GM12873 (cell line): ENCODE data around the gene TMPRSS6.

ENCODE experiments used
- CTCF ChIP-seq: IDR thresholded peaks from 2 replicates; pipeline ENCODE4 v1.5.1; 2012; ENCODE audit warnings: low read depth, mild to moderate bottlenecking, moderate library complexity, low read length, control low read depth; ENCODE audit not compliant: insufficient read depth; ENCODE audit errors: missing control alignments

The TMPRSS6 gene

GRCh38 chr22:37109242-37109917, at the start of gene TMPRSS6:
Gene TMPRSS6, minus strand, starts transcription at chr22:37109713. Its CDS starts 6,296 bp downstream, at chr22:37103417.
- no peak for TF ChIP-seq CTCF

GRCh38 chr22:37158963-37159290, 49.4 kb upstream of the TMPRSS6 start:
- TF ChIP-seq CTCF: no peak

GRCh38 chr22:37157516-37158285, 48.2 kb upstream of the TMPRSS6 start:
- no peak for TF ChIP-seq CTCF

- no peak for TF ChIP-seq CTCF
Observed at GRCh38 chr22:37156686-37157435, 47.3 kb upstream of the TMPRSS6 start.

GRCh38 chr22:37155971-37156370, 46.5 kb upstream of the TMPRSS6 start:
- TF ChIP-seq CTCF: no peak

GRCh38 chr22:37154925-37155712, 45.6 kb upstream of the TMPRSS6 start:
- TF ChIP-seq CTCF: peak; percentile 27
